Left lung (tissue), 10 donors: ENCODE measurements around the gene URM1. TPM values are rescaled to one million over a fixed set of nuclear protein-coding genes. Genes with fewer than 3 reads are reported as not detected.

Experiments used
- ATAC-seq: fragments of 200-7000 bp; cut with Tn5 transposase; one replicate; pipeline ENCODE4 v1.9.1; 2020; ENCODE audit warnings: moderate library complexity
- DNase-seq, 4 donors: peaks; one replicate each; pipeline ENCODE4 v3.0.0-alpha.2; 2013 to 2020
- H3K27ac ChIP-seq, 2 donors: fragments of 200-600 bp; sonication (generic) in 1 of 2; one replicate each; pipeline versions ENCODE4 v1.5.0 to v1.8.0; 2020 to 2021
- H3K27me3 ChIP-seq, 2 donors: fragments of 200-600 bp; sonication (generic) in 1 of 2; one replicate each; pipeline versions ENCODE4 v1.5.0 to v1.8.0; 2020 to 2021
- H3K36me3 ChIP-seq, 2 donors: fragments of 200-600 bp; sonication (generic) in 1 of 2; one replicate each; pipeline versions ENCODE4 v1.5.0 to v1.8.0; 2020 to 2021
- H3K4me1 ChIP-seq, 2 donors: fragments of 200-600 bp; one replicate each; pipeline ENCODE4 v1.8.0; 2021
- H3K4me3 ChIP-seq, 2 donors: fragments of 200-600 bp; sonication (generic) in 1 of 2; one replicate each; pipeline versions ENCODE4 v1.5.0 to v1.8.0; 2020 to 2021; ENCODE audit warnings: mild to moderate bottlenecking in 1 of 2
- H3K9me3 ChIP-seq, 2 donors: fragments of 200-600 bp; sonication (generic) in 1 of 2; one replicate each; pipeline versions ENCODE4 v1.5.0 to v1.8.0; 2020 to 2021
- intact Hi-C, 2 donors: fragments of 100-400 bp; cut with DNase I; formaldehyde crosslinking; loops; one replicate each; pipeline versions ENCODE4 v1.11.2 to v1.14.2; 2022
- microRNA-seq, 2 donors: library from miRNA; unstranded; fragments of <30 nt; microRNA quantifications; one replicate each; pipeline ENCODE4, GENCODE V29; 2019
- polyA plus RNA-seq, 6 donors: library from polyadenylated mRNA; unstranded; fragments of 120-200 nt; gene quantifications; one replicate each; pipeline ENCODE4 v1.2.1, GENCODE V29; 2013; ENCODE audit not compliant: insufficient read length in 6 of 6
- total RNA-seq, 2 donors: library from RNA; stranded (reverse); fragmentation: NEBNext Ultra II Directional; extraction: Animal tissue kit (Norgen Biotek cat#: 25700); gene quantifications; one replicate each; pipeline ENCODE4 v1.2.1, GENCODE V29; 2021
- TF ChIP-seq, protein P1 (sequence below), 2 donors: fragments of 200-600 bp; sonication (generic) in 1 of 2; IDR thresholded peaks; one replicate each; pipeline versions ENCODE4 v1.5.0 to v1.8.0; 2021; ENCODE audit warnings: antibody characterized with exemption in 2 of 2
- donor health status: DM: no; HTN: yes; CAD: no.
- donor health status: DM: no; HTN: no; CAD: no.

URM1 gene
- total and polyA plus RNA-seq, 8 donors: 55.1 to 66.8 (median 59.7) TPM

DNA sequence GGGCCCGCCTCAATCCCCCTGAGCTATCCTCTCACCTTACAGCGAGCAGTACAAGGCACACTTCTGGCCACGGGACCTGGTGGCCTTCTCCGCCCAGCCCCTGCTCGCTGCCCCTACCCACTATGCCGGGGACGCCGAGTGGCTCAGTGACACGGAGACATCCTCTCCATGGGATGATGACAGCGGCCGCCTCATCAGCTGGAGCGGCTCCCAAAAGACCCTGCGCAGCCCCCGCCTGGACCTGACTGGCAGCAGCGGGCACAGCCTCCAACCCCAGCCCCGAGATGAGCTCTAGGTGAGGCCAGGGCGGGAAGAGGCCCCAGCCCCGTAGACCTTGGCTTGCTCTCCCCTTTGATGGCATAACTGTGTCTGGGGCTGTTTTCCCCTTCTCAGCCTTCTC is 64.4 kb downstream of the URM1 start:
- H3K9me3 ChIP-seq: no peaks in the 10 kb centered on the region
- peaks cover 0 to 7% of the 10 kb centered on the region in 2 donors for H3K4me1 ChIP-seq
- no peak for ATAC-seq
- H3K4me3 ChIP-seq: no peak overlapping the region
- intact Hi-C loops: no loop called here
- peak in 1 of 4 donors; percentile 78 for DNase-seq
- TF ChIP-seq, protein P1, sequence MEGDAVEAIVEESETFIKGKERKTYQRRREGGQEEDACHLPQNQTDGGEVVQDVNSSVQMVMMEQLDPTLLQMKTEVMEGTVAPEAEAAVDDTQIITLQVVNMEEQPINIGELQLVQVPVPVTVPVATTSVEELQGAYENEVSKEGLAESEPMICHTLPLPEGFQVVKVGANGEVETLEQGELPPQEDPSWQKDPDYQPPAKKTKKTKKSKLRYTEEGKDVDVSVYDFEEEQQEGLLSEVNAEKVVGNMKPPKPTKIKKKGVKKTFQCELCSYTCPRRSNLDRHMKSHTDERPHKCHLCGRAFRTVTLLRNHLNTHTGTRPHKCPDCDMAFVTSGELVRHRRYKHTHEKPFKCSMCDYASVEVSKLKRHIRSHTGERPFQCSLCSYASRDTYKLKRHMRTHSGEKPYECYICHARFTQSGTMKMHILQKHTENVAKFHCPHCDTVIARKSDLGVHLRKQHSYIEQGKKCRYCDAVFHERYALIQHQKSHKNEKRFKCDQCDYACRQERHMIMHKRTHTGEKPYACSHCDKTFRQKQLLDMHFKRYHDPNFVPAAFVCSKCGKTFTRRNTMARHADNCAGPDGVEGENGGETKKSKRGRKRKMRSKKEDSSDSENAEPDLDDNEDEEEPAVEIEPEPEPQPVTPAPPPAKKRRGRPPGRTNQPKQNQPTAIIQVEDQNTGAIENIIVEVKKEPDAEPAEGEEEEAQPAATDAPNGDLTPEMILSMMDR (IDR thresholded peaks at IDR 0.05): no peak
- no peaks in the 10 kb centered on the region for H3K36me3 ChIP-seq
- H3K27me3 ChIP-seq: no peaks in the 10 kb centered on the region
- no peak overlapping the region for H3K27ac ChIP-seq

DNA sequence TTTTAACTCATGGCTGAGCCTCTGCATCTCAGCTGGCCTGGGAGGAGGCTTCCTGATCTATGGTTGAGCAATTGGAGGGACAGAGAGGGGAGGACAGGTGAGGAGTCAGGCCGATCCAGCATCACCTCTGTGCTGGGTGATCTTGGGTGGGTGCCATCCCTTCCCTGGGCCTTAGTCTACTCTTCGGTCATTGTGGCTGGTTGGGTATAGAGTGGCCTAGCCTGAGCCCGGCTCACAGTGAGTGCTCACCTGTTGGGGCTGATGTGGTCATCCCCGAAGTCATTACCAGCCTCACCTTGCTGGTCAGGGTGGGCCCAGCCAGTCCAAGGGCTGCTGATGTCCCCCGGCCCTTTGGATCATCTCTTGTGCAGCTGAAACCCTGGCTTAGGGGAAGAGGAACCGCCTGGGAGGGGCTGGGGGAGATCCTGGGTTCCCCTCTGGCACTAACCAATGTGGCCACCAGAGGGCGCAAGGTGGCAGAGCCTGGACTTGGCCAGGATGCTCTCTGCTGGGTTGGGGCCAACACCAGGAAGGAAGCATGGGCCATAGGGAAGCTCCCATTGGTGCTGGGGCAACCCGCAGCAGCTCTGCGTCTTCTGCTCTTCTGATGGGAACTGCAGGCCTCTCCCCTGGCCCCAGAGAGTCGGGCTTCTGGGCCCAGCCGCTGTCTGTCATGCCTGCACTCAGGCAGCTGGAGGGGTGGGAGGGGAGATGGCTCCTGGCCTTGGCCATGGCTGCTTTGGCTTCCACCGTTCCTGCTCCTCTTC is 67.4 kb downstream of the URM1 start:
- Histone ChIP-seq H3K27ac (no peak overlapping the region), H3K27me3 (no peaks in the 10 kb centered on the region), H3K4me3 (no peak overlapping the region), H3K9me3 (no peaks in the 10 kb centered on the region), H3K4me1 (peaks cover 0 to 7% of the 10 kb centered on the region in 2 donors), H3K36me3 (no peaks in the 10 kb centered on the region)
- intact Hi-C loops: no loop called here
- TF ChIP-seq, protein P1 (IDR thresholded peaks at IDR 0.05): peak; percentile 96 to 97
- ATAC-seq: peak; percentile 97
- DNase-seq: peak; percentile 77 to 94 (median 86)

DNA sequence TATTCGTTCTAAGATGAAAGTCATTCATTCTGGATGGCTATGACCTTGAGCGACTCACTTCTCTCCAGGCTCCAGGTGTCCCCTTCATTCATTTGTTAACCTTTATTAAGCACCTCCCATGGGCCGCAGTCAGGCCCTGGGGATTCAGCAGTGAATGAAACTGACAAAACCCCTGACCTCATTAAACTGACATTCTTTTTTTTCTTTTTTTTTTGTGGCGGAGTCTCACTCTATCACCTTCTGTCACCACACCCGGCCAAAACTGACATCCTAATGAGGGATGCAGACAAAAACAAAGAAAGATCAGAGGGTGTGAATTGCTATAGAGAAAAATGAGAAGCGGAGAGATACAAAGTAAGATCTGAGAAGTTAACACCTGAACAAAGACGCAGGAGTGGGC is 68.1 kb downstream of the URM1 start:
- intact Hi-C loops: no loop called here
- ATAC-seq: no peak
- no peak overlapping the region for H3K27ac ChIP-seq
- H3K9me3 ChIP-seq: no peaks in the 10 kb centered on the region
- H3K4me3 ChIP-seq: no peak overlapping the region
- DNase-seq: no peak
- no peaks in the 10 kb centered on the region for H3K36me3 ChIP-seq
- TF ChIP-seq, protein P1 (IDR thresholded peaks at IDR 0.05): no peak
- peaks cover 0 to 7% of the 10 kb centered on the region in 2 donors for H3K4me1 ChIP-seq
- no peaks in the 10 kb centered on the region for H3K27me3 ChIP-seq

Small RNA genes lying within 50 kb of the gene (microRNA-seq; reads per million reads assigned to microRNA genes)
- gene MIR219B: 0 reads per million in 2 donors

Other genes starting within 250 kb of the URM1 start
- gene PTGES2, start 243.6 kb upstream of the URM1 start, total RNA-seq: 10 to 100 TPM; 34.8 to 56.9 TPM
- gene PTGES2, start 243.6 kb upstream of the URM1 start, polyA plus RNA-seq: 10 to 100 TPM; 25.8 to 45.6 (median 35.9) TPM
- 100 to 1,000 TPM in 1 of 2 donors, 10 to 100 TPM in 1; 37.7 to 155 TPM for gene LCN2, start 221.9 kb upstream of the URM1 start, total RNA-seq
- 1 to 10 TPM; 1.3 to 3.1 (median 1.8) TPM for gene LCN2, start 221.9 kb upstream of the URM1 start, polyA plus RNA-seq
- gene BBLN, start 211.1 kb upstream of the URM1 start, total RNA-seq: 10 to 100 TPM; 38.4 to 66.0 TPM
- gene BBLN, start 211.1 kb upstream of the URM1 start, polyA plus RNA-seq: 10 to 100 TPM; 27.1 to 44.3 (median 36.3) TPM
- 100 to 1,000 TPM; 102 to 115 TPM for gene CIZ1, start 179.8 kb upstream of the URM1 start, total RNA-seq
- gene CIZ1, start 179.8 kb upstream of the URM1 start, polyA plus RNA-seq: 100 to 1,000 TPM; 140 to 163 (median 148) TPM
- 10 to 100 TPM in 1 of 2 donors, 1 to 10 TPM in 1; 9.0 to 17.2 TPM for gene DNM1, start 168.0 kb upstream of the URM1 start, total RNA-seq
- gene DNM1, start 168.0 kb upstream of the URM1 start, polyA plus RNA-seq: 10 to 100 TPM; 60.6 to 90.0 (median 65.3) TPM
- gene GOLGA2, start 95.4 kb upstream of the URM1 start, total RNA-seq: 100 to 1,000 TPM; 108 to 126 TPM
- gene GOLGA2, start 95.4 kb upstream of the URM1 start, polyA plus RNA-seq: 100 to 1,000 TPM in 5 of 6 donors, 10 to 100 TPM in 1; 97.2 to 163 (median 117) TPM
- 10 to 100 TPM; 16.2 to 25.6 TPM for gene SWI5, start 95.1 kb upstream of the URM1 start, total RNA-seq
- gene SWI5, start 95.1 kb upstream of the URM1 start, polyA plus RNA-seq: 10 to 100 TPM; 29.9 to 36.9 (median 32.5) TPM
- gene TRUB2, start 48.9 kb upstream of the URM1 start, total RNA-seq: 10 to 100 TPM; 23.0 to 23.7 TPM
- 10 to 100 TPM; 31.8 to 34.6 (median 32.7) TPM for gene TRUB2, start 48.9 kb upstream of the URM1 start, polyA plus RNA-seq
- gene COQ4, start 48.5 kb upstream of the URM1 start, total RNA-seq: 10 to 100 TPM; 35.5 to 36.2 TPM
- gene COQ4, start 48.5 kb upstream of the URM1 start, polyA plus RNA-seq: 10 to 100 TPM; 50.6 to 77.1 (median 65.7) TPM
- gene SLC27A4, start 30.8 kb upstream of the URM1 start, total RNA-seq: 10 to 100 TPM; 32.7 to 33.7 TPM
- 10 to 100 TPM in 4 of 6 donors, 1 to 10 TPM in 2; 7.6 to 15.9 (median 11.2) TPM for gene SLC27A4, start 30.8 kb upstream of the URM1 start, polyA plus RNA-seq
- 10 to 100 TPM; 35.8 to 79.0 TPM for gene CERCAM, start 49.5 kb downstream of the URM1 start, total RNA-seq
- gene CERCAM, start 49.5 kb downstream of the URM1 start, polyA plus RNA-seq: 10 to 100 TPM; 43.2 to 54.9 (median 46.7) TPM
- gene ODF2, start 84.6 kb downstream of the URM1 start, total RNA-seq: 10 to 100 TPM; 21.0 to 21.1 TPM
- 10 to 100 TPM; 56.7 to 70.3 (median 63.4) TPM for gene ODF2, start 84.6 kb downstream of the URM1 start, polyA plus RNA-seq
- 10 to 100 TPM; 21.6 to 27.8 TPM for gene GLE1, start 133.3 kb downstream of the URM1 start, total RNA-seq
- gene GLE1, start 133.3 kb downstream of the URM1 start, polyA plus RNA-seq: 10 to 100 TPM; 27.8 to 31.8 (median 30.0) TPM
- 100 to 1,000 TPM; 329 to 404 TPM for gene SPTAN1, start 181.2 kb downstream of the URM1 start, total RNA-seq
- gene SPTAN1, start 181.2 kb downstream of the URM1 start, polyA plus RNA-seq: 100 to 1,000 TPM; 288 to 357 (median 320) TPM